ENCODE data around the gene CEPT1. TPM values are rescaled to one million over a fixed set of nuclear protein-coding genes. Genes with fewer than 3 reads are reported as not detected.
A peak's percentile ranks its signal among the peaks of the same experiment; 100 is the strongest.

Gene CEPT1
- total and polyA plus RNA-seq, 2 of the 4 experiments (the other 2 are of a cell fraction), result 13.3 to 27.4 TPM

GRCh38 chr1:111101854-111102642 is 38.0 kb upstream of the CEPT1 start:
- H3K18ac ChIP-seq (ENCODE audit: low read depth, low read length), result no peak overlapping the region
- no peaks in the 10 kb centered on the region for H4K20me1 ChIP-seq (ENCODE audit: insufficient read depth, low read length)
- ChIA-PET CTCF (no interaction called here), POLR2A (ENCODE audit: unreplicated experiment) (no interaction called here)
- DNase-seq (no peak), ATAC-seq (ENCODE audit: low read depth) (no peak)
- H3K79me1 ChIP-seq (ENCODE audit: low read depth in 1 of 2, low read length in 2 of 2), result no peaks in the 10 kb centered on the region
- in situ Hi-C loops (cut with MboI; ENCODE audit: low sequenced_read_pairs) (no loop called here), intact Hi-C loops (cut with micrococcal nuclease) (no loop called here), dilution Hi-C loops (cut with HindIII; ENCODE audit: low sequenced_read_pairs, unreplicated experiment) (no loop called here)
- no peak overlapping the region for H2AFZ ChIP-seq (replicated peaks; ENCODE audit: low read length, poor library complexity)
- no peak overlapping the region for H3K4me3 ChIP-seq (ENCODE audit: insufficient read depth, low read depth, low read length)
- no peak overlapping the region for H2BK15ac ChIP-seq (ENCODE audit: low read depth, low read length)
- no peak overlapping the region for H4K5ac ChIP-seq (ENCODE audit: low read depth, low read length)
- TF ChIP-seq RCOR1 (IDR thresholded peaks at IDR 0.05; ENCODE audit: insufficient replicate concordance, low read length) (no peak), MAZ (IDR thresholded peaks at IDR 0.05; ENCODE audit: borderline replicate concordance, low read depth, low read length) (no peak), USF2 (IDR thresholded peaks at IDR 0.05; ENCODE audit: low read depth, low read length) (no peak), NFE2L2 (IDR thresholded peaks at IDR 0.05; ENCODE audit: low read depth, low read length) (0 out of 2 replicates have a peak, but pooled peaks have one; percentile 11), FOS (IDR thresholded peaks at IDR 0.05; ENCODE audit: low read depth, low read length) (no peak), POLR2A (IDR thresholded peaks at IDR 0.05; ENCODE audit: low read depth, low read length) (no peak)
- H4K8ac ChIP-seq (ENCODE audit: low read depth in 2 of 2, low read length in 2 of 2), result no peak overlapping the region
- H2BK20ac ChIP-seq (ENCODE audit: low read depth, low read length), result no peak overlapping the region
- H3K27me3 ChIP-seq (ENCODE audit: control insufficient read depth, insufficient read depth, low read length), result no peaks in the 10 kb centered on the region
- no peak overlapping the region for H3K14ac ChIP-seq (replicated peaks; ENCODE audit: low read depth, low read length)
- H3K56ac ChIP-seq (ENCODE audit: extremely low read depth, insufficient read depth, low read length), result no peak overlapping the region
- no peak overlapping the region for H3K9ac ChIP-seq (ENCODE audit: low read depth, low read length)
- H3K4me2 ChIP-seq (ENCODE audit: low read depth, low read length), result no peak overlapping the region
- H3K4me1 ChIP-seq (ENCODE audit: control insufficient read depth, insufficient read depth, low read length), result no peaks in the 10 kb centered on the region
- H3K27ac ChIP-seq (ENCODE audit: insufficient read depth, low read length), result no peak overlapping the region
- no peak overlapping the region for H3K23ac ChIP-seq (ENCODE audit: low read depth, low read length)
- BruUV-seq (replicated peaks), result no TSS peak
- no peak overlapping the region for H4K91ac ChIP-seq (ENCODE audit: insufficient read depth, low read depth, low read length)
- no peak overlapping the region for H2BK120ac ChIP-seq (ENCODE audit: low read depth, low read length)
- no peaks in the 10 kb centered on the region for H3K36me3 ChIP-seq (ENCODE audit: control insufficient read depth, insufficient read depth, low read length)
- no peaks in the 10 kb centered on the region for H3K9me1 ChIP-seq (ENCODE audit: insufficient read depth, low read length)
- no peak overlapping the region for H2BK5ac ChIP-seq (ENCODE audit: low read depth, low read length, poor library complexity, severe bottlenecking)
- no peak overlapping the region for H2AK9ac ChIP-seq (replicated peaks; ENCODE audit: low read depth, low read length, poor library complexity)
- H3K9me3 ChIP-seq (ENCODE audit: control insufficient read depth, insufficient read depth, low read length), result peaks cover 7% of the 10 kb centered on the region
- H3K4ac ChIP-seq (ENCODE audit: low read depth, low read length), result no peak overlapping the region
- WGBS, 2 experiments (ENCODE audit: extremely low coverage in 2 of 2, insufficient read length in 1 of 2), result 70% methylated on average over 2 of the region's 5 CpGs; no CpG with 5 or more reads in 1 of the 2 experiments
- H2AK5ac ChIP-seq (ENCODE audit: low read depth, low read length), result no peak overlapping the region

Measured in IMR-90 (cell line).